ENCODE results near the gene MED4.

- TF ChIP-seq, protein P1, sequence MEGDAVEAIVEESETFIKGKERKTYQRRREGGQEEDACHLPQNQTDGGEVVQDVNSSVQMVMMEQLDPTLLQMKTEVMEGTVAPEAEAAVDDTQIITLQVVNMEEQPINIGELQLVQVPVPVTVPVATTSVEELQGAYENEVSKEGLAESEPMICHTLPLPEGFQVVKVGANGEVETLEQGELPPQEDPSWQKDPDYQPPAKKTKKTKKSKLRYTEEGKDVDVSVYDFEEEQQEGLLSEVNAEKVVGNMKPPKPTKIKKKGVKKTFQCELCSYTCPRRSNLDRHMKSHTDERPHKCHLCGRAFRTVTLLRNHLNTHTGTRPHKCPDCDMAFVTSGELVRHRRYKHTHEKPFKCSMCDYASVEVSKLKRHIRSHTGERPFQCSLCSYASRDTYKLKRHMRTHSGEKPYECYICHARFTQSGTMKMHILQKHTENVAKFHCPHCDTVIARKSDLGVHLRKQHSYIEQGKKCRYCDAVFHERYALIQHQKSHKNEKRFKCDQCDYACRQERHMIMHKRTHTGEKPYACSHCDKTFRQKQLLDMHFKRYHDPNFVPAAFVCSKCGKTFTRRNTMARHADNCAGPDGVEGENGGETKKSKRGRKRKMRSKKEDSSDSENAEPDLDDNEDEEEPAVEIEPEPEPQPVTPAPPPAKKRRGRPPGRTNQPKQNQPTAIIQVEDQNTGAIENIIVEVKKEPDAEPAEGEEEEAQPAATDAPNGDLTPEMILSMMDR (IDR thresholded peaks at IDR 0.05; ENCODE audit: low read length), result no peak
- TF ChIP-seq EZH2 (optimal IDR thresholded peaks at IDR 0.05; ENCODE audit: low read depth, low read length) (no peak), EZH2phosphoT487 (IDR thresholded peaks at IDR 0.05; ENCODE audit: low read length) (no peak)
These were observed 26.8 kb upstream of the MED4 start for GRCh38 chr13:48121733-48122132.

Measured in MM.1S (cell line).